ENCODE results near the gene UBE3B.

Gene UBE3B

GRCh38 chr12:109562871-109563270 lies 85.4 kb downstream of the UBE3B start:
- H3K4me3 ChIP-seq (ENCODE audit: low read depth, low read length), result no peak overlapping the region
- H3K4me1 ChIP-seq (ENCODE audit: control insufficient read depth, insufficient read depth, low read length), result no peaks in the 10 kb centered on the region
- H3K36me3 ChIP-seq (ENCODE audit: control insufficient read depth, insufficient read depth, low read length), result peaks cover 17% of the 10 kb centered on the region
- H3K27me3 ChIP-seq (ENCODE audit: control insufficient read depth, insufficient read depth, low read length), result no peaks in the 10 kb centered on the region
- no peak overlapping the region for H3K9ac ChIP-seq (ENCODE audit: low read depth, low read length)
- H3K9me3 ChIP-seq (ENCODE audit: control insufficient read depth, insufficient read depth, low read length), result no peaks in the 10 kb centered on the region

DNA sequence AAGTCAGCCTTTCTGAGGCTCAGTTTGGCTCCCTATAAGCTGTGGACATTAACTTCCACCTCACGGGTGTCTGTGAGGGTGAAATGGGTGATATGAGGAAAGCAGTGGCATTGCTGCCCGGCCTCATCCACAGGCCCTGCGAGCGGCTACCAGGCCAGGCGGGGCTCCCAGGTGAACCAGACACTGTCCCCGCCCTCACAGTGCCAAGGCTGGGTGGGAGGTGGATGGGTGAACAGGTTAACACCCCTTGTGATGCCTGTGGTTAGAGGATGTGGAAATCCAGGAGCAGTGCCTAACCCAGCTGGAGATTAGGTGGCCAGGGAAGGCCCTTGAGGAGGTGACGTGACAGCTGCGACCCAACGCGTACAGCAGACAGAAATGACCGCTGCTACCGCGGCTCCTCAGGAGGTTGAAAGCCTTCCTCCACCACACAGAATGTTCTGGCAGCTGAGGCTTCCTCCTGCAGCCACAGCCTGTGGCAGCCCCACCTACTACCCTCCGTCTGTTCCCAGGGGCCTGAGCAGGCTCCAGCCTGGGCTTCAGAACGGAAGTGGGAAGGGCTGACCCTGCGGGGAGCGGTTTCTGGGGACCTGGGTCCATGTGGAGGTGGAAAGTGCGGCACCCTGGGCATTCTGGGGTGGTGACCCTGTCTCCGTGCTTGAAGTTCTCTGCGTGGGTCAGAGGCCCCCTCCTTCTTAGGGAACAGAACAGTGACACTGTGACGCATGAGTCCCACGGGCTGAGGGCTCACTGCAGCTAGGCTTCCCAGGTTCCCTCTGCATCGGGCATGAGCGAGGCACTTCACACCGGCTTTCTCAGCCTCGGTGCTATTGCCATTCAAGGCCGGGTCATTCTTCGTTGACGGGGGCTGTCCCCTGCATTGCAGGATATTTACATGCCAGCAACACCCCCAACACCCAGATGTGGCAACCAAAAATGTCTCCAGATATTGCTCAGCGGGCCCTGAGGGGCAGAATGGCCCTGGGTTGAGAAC lies 86.2 kb downstream of the UBE3B start:
- no peak overlapping the region for H3K4me3 ChIP-seq (ENCODE audit: low read depth, low read length)
- H3K9me3 ChIP-seq (ENCODE audit: control insufficient read depth, insufficient read depth, low read length), result no peaks in the 10 kb centered on the region
- no peaks in the 10 kb centered on the region for H3K27me3 ChIP-seq (ENCODE audit: control insufficient read depth, insufficient read depth, low read length)
- H3K4me1 ChIP-seq (ENCODE audit: control insufficient read depth, insufficient read depth, low read length), result no peaks in the 10 kb centered on the region
- H3K36me3 ChIP-seq (ENCODE audit: control insufficient read depth, insufficient read depth, low read length), result peaks cover 17% of the 10 kb centered on the region
- no peak overlapping the region for H3K9ac ChIP-seq (ENCODE audit: low read depth, low read length)

DNA sequence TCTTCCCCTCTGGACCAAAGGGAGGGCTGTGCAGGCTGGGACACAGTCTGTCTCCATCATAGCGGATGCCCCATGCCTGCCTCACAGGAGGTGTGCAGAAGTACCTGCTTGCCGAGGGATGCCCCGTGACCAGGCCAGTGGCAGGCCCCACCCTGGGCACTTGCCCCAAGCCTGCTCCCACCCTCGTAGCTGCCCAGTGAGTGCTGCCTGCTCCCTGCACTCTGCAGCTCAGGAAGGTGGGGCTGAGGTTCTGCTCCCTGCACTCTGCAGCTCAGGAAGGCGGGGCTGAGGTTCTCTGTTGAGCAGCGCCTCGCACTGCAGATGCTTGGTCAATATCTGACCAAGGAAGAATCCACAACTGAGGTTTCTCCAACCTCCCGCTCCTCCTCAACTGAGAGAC lies 89.0 kb downstream of the UBE3B start:
- Histone ChIP-seq H3K27me3 (ENCODE audit: control insufficient read depth, insufficient read depth, low read length) (no peaks in the 10 kb centered on the region), H3K36me3 (ENCODE audit: control insufficient read depth, insufficient read depth, low read length) (peaks cover 17% of the 10 kb centered on the region), H3K9ac (ENCODE audit: low read depth, low read length) (no peak overlapping the region), H3K4me1 (ENCODE audit: control insufficient read depth, insufficient read depth, low read length) (no peaks in the 10 kb centered on the region), H3K4me3 (ENCODE audit: low read depth, low read length) (no peak overlapping the region), H3K9me3 (ENCODE audit: control insufficient read depth, insufficient read depth, low read length) (no peaks in the 10 kb centered on the region)

- Histone ChIP-seq H3K36me3 (ENCODE audit: control insufficient read depth, insufficient read depth, low read length) (peaks cover 17% of the 10 kb centered on the region), H3K9me3 (ENCODE audit: control insufficient read depth, insufficient read depth, low read length) (no peaks in the 10 kb centered on the region)
Observed at GRCh38 chr12:109567296-109567695, 89.9 kb downstream of the UBE3B start.

DNA sequence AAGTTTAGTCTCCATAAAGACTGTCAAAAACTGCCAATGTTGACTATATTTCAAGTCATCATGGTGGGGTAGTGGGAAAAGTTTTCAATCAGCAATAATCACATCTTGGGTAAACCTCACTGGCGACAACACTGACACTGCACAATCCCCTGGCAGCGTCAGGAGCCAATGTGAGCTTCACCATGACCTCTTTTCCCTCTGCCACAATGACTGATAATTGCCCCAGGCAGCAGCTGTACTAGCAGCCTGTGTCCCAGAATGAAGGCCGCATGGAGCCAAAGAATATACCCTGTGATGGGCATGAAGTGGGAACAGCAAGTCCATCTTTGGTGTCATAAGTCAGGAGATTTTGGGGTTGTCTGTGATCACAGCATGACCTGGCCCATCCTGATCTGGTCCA lies 90.5 kb downstream of the UBE3B start:
- Histone ChIP-seq H3K4me3 (ENCODE audit: low read depth, low read length) (no peak overlapping the region), H3K4me1 (ENCODE audit: control insufficient read depth, insufficient read depth, low read length) (peaks cover 3% of the 10 kb centered on the region), H3K27me3 (ENCODE audit: control insufficient read depth, insufficient read depth, low read length) (no peaks in the 10 kb centered on the region), H3K9me3 (ENCODE audit: control insufficient read depth, insufficient read depth, low read length) (no peaks in the 10 kb centered on the region), H3K36me3 (ENCODE audit: control insufficient read depth, insufficient read depth, low read length) (peaks cover 14% of the 10 kb centered on the region), H3K9ac (ENCODE audit: low read depth, low read length) (no peak overlapping the region)

More at GRCh38 chr12:109567296-109567695, 89.9 kb downstream of the UBE3B start:
- no peak overlapping the region for H3K9ac ChIP-seq (ENCODE audit: low read depth, low read length)
- H3K4me3 ChIP-seq (ENCODE audit: low read depth, low read length), result no peak overlapping the region
- no peaks in the 10 kb centered on the region for H3K4me1 ChIP-seq (ENCODE audit: control insufficient read depth, insufficient read depth, low read length)
- no peaks in the 10 kb centered on the region for H3K27me3 ChIP-seq (ENCODE audit: control insufficient read depth, insufficient read depth, low read length)

DNA sequence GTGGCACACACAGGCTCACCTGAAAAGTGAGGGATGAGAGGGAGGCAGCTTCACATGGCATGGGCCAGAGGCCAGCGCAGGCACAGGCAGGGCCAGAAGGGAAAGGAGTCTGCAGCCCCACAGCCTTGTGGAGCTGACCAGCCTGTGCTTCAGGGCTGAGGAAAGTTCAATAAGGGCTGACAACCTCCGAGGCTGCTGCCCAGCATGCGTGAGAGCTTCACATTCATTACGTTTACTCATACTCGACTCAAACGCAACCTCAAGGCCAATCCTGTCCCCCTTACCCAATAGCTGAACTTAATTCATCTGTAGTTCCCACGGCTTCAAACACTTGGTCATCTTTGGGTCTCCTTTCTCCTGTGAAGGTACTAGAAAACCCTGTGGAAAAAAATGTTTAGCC lies 91.1 kb downstream of the UBE3B start:
- H3K9me3 ChIP-seq (ENCODE audit: control insufficient read depth, insufficient read depth, low read length), result no peaks in the 10 kb centered on the region
- H3K36me3 ChIP-seq (ENCODE audit: control insufficient read depth, insufficient read depth, low read length), result peaks cover 11% of the 10 kb centered on the region
- no peak overlapping the region for H3K4me3 ChIP-seq (ENCODE audit: low read depth, low read length)
- peaks cover 3% of the 10 kb centered on the region for H3K4me1 ChIP-seq (ENCODE audit: control insufficient read depth, insufficient read depth, low read length)
- H3K27me3 ChIP-seq (ENCODE audit: control insufficient read depth, insufficient read depth, low read length), result no peaks in the 10 kb centered on the region
- no peak overlapping the region for H3K9ac ChIP-seq (ENCODE audit: low read depth, low read length)

- peaks cover 5% of the 10 kb centered on the region for H3K36me3 ChIP-seq (ENCODE audit: control insufficient read depth, insufficient read depth, low read length)
- peaks cover 3% of the 10 kb centered on the region for H3K4me1 ChIP-seq (ENCODE audit: control insufficient read depth, insufficient read depth, low read length)
- H3K9me3 ChIP-seq (ENCODE audit: control insufficient read depth, insufficient read depth, low read length), result no peaks in the 10 kb centered on the region
- H3K27me3 ChIP-seq (ENCODE audit: control insufficient read depth, insufficient read depth, low read length), result no peaks in the 10 kb centered on the region
- H3K4me3 ChIP-seq (ENCODE audit: low read depth, low read length), result no peak overlapping the region
- H3K9ac ChIP-seq (ENCODE audit: low read depth, low read length), result no peak overlapping the region
Observed at GRCh38 chr12:109571773-109572505, 94.5 kb downstream of the UBE3B start.

DNA sequence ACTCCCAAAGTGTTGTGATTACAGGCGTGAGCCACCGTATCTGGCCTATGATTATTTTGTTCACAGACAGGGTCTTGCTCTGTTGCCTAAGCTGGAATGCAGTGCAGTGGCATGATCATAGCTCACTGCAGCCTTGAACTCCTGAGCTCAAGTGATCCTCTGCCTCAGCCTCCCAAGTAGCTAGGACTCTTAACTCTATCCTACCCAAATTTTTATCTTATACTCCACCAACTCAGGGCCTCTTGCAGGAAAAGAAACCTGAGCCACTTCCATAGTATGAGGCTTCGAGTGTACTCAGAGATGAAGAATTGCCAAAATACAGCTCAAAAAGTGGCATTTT lies 95.0 kb downstream of the UBE3B start:
- H3K36me3 ChIP-seq (ENCODE audit: control insufficient read depth, insufficient read depth, low read length), result peaks cover under 1% of the 10 kb centered on the region
- H3K9ac ChIP-seq (ENCODE audit: low read depth, low read length), result no peak overlapping the region
- H3K9me3 ChIP-seq (ENCODE audit: control insufficient read depth, insufficient read depth, low read length), result no peaks in the 10 kb centered on the region
- H3K4me1 ChIP-seq (ENCODE audit: control insufficient read depth, insufficient read depth, low read length), result peaks cover 3% of the 10 kb centered on the region
- peak overlapping the region; percentile 82 for H3K4me3 ChIP-seq (ENCODE audit: low read depth, low read length)
- no peaks in the 10 kb centered on the region for H3K27me3 ChIP-seq (ENCODE audit: control insufficient read depth, insufficient read depth, low read length)

DNA sequence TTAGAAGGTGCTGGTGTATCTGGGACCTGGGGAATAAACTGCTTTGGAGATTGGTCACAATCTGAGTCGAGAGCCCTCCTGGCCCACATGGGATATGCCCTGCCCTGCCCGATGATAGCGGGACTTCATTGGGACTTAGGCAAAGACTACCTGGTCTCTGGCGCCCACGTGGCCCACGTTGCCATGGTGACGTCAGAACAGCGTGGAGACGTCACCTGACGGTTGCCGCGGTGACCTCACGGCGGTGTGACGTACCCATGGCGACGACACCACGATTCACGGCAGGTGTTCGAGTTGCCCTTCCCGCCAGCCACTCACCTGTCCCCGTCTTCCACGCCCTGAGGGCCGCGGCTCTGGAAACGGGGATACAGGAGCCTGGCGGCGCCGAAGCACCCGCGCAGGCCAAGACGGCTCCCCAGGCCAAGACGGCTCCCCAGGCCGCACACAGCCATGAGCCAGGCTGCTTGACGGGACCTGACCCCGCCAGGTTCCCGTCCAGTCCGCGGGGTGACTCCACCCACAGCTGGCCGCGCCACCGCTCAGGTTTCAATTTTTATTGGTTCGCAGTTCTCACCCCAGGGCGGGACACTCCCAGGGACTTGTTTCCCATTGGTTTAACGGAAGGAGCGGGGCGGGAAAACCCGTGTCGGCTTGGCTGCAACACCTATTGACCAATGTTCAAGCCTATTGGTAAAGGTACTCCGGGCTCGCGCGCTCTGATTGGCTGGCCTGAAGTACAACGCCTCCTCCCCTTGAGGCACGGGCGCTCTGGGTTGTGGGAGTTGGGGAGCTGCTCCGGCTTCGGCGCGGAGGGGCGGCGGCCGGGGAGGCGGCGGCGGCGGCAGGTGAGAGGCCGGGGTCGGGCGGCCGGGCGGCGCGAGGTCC lies 95.8 kb downstream of the UBE3B start, which contains the start of the genes MMAB and MVK:
MMAB (minus strand) TSS at position 476 of the 885 bp plus-strand sequence; CDS start at position 452, 24 bp downstream.
MVK (plus strand) TSS at position 766 of the 885 bp plus-strand sequence. CDS start 1,029 bp downstream, outside the sequence.
- H3K36me3 ChIP-seq (ENCODE audit: control insufficient read depth, insufficient read depth, low read length), result peaks cover 4% of the 10 kb centered on the region
- peaks cover 3% of the 10 kb centered on the region for H3K4me1 ChIP-seq (ENCODE audit: control insufficient read depth, insufficient read depth, low read length)
- H3K4me3 ChIP-seq (ENCODE audit: low read depth, low read length), result peak within 1 kb of the TSS; percentile 82
- no peak within 1 kb of the TSS for H3K9ac ChIP-seq (ENCODE audit: low read depth, low read length)
- no peaks in the 10 kb centered on the region for H3K27me3 ChIP-seq (ENCODE audit: control insufficient read depth, insufficient read depth, low read length)
- H3K9me3 ChIP-seq (ENCODE audit: control insufficient read depth, insufficient read depth, low read length), result no peaks in the 10 kb centered on the region

- Histone ChIP-seq H3K9ac (ENCODE audit: low read depth, low read length) (no peak overlapping the region), H3K4me1 (ENCODE audit: control insufficient read depth, insufficient read depth, low read length) (peaks cover 3% of the 10 kb centered on the region), H3K4me3 (ENCODE audit: low read depth, low read length) (peak overlapping the region; percentile 57), H3K36me3 (ENCODE audit: control insufficient read depth, insufficient read depth, low read length) (peaks cover 4% of the 10 kb centered on the region), H3K9me3 (ENCODE audit: control insufficient read depth, insufficient read depth, low read length) (no peaks in the 10 kb centered on the region), H3K27me3 (ENCODE audit: control insufficient read depth, insufficient read depth, low read length) (no peaks in the 10 kb centered on the region)
Observed at GRCh38 chr12:109573914-109574244, 96.4 kb downstream of the UBE3B start.

DNA sequence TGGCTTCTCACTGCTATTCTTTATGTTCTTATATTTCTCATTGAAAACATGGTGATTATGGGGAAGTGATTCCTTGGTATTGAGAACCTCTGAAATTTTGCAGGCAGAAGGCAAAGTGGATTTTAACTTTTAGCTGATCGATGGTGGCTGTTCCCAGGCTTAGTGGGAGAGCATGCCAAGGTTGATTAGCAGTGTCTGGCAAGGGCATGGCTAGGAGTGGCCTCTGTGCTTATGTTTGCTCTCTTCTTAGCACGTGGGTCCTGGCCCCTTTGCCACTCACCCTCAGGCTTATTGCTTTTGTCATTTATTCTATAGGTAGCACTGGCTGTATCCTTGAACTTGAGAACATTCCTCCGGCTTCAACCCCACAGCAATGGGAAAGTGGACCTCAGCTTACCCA lies 98.2 kb downstream of the UBE3B start:
- no peak overlapping the region for H3K9ac ChIP-seq (ENCODE audit: low read depth, low read length)

More for the DNA sequence above, 98.2 kb downstream of the UBE3B start:
- H3K36me3 ChIP-seq (ENCODE audit: control insufficient read depth, insufficient read depth, low read length), result peaks cover 8% of the 10 kb centered on the region
- H3K9me3 ChIP-seq (ENCODE audit: control insufficient read depth, insufficient read depth, low read length), result no peaks in the 10 kb centered on the region
- peaks cover 3% of the 10 kb centered on the region for H3K4me1 ChIP-seq (ENCODE audit: control insufficient read depth, insufficient read depth, low read length)
- no peak overlapping the region for H3K4me3 ChIP-seq (ENCODE audit: low read depth, low read length)
- H3K27me3 ChIP-seq (ENCODE audit: control insufficient read depth, insufficient read depth, low read length), result no peaks in the 10 kb centered on the region
